Measurements from ENCODE around the gene FN1.

Gene FN1

DNA sequence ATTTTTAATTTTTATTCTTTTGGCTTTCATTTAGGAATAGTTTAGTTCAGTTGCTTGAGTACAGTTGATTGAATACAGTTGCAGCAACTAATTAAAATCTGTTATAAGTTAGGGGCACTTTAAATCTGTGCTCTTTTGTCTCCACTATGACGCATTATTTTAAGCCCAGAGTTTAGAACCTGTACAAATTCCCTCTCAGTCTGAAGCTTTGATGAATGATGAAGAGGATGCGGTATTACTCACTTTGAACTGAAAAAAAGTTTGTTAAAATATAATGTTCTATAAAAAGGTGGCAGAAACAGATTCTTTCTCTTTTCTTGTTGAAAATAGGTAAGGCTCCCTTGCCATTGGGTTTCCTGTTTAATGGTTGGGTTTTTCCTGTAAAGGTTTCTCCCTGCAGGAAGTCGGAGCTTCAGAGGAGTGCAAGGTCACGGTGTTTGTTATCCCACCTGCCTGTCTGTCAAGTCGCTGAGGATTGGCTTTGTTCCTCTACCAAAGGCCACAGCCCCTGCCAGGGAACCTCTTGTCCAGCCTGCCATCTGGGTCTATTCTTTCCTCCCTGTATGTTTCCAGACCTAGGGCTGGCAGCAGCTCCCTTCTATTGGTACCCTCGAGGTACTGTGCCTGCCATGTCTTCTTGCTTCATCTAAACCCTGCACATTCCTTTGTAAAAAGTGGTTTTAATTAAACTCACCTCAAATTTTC, 43.8 kb upstream of the FN1 start:
- Histone ChIP-seq H3K4me3 (ENCODE audit: insufficient read depth in 1 of 2, low read depth in 1 of 2, low read length in 2 of 2) (no peak overlapping the region), H3K9me3 (ENCODE audit: control insufficient read depth, low read length) (no peaks in the 10 kb centered on the region), H2AFZ (ENCODE audit: low read depth, low read length) (no peak overlapping the region), H2BK15ac (ENCODE audit: low read depth, poor library complexity, severe bottlenecking) (no peak overlapping the region), H2BK12ac (ENCODE audit: low read length in 2 of 2) (no peak overlapping the region), H3K4me1 (ENCODE audit: control insufficient read depth, insufficient read depth, low read depth, low read length) (peaks cover 1% of the 10 kb centered on the region), H3K36me3 (ENCODE audit: control insufficient read depth in 1 of 2, insufficient read depth in 2 of 2, low read depth in 1 of 2, low read length in 2 of 2) (no peaks in the 10 kb centered on the region), H4K8ac (ENCODE audit: low read length) (no peak overlapping the region), H3K79me1 (replicated peaks; ENCODE audit: low read length, poor library complexity, severe bottlenecking) (no peaks in the 10 kb centered on the region), H3K9ac (ENCODE audit: low read length) (no peak overlapping the region), H2AK5ac (ENCODE audit: low read length, severe bottlenecking) (no peak overlapping the region), H3K14ac (ENCODE audit: low read length in 2 of 2) (no peak overlapping the region), H3K23ac (ENCODE audit: low read length in 2 of 2) (peak overlapping the region in 1 of 2 experiments; percentile 50), H3K18ac (ENCODE audit: low read depth in 1 of 2, low read length in 2 of 2) (no peak overlapping the region), H3K4ac (ENCODE audit: low read depth in 1 of 2, low read length in 2 of 2) (no peak overlapping the region), H2BK120ac (ENCODE audit: low read depth, low read length) (no peak overlapping the region), H4K91ac (ENCODE audit: low read length) (no peak overlapping the region), H3K27ac (ENCODE audit: low read length, poor library complexity, severe bottlenecking) (no peak overlapping the region), H3K27me3 (ENCODE audit: control insufficient read depth in 1 of 2, insufficient read depth in 1 of 2, low read length in 2 of 2) (no peaks in the 10 kb centered on the region), H3K4me2 (ENCODE audit: low read length, poor library complexity, severe bottlenecking) (no peak overlapping the region), H2BK5ac (ENCODE audit: low read depth, low read length, poor library complexity, severe bottlenecking) (no peak overlapping the region)
- 73% methylated on average over 4 of the region's 6 CpGs for WGBS
- no peak for DNase-seq

DNA sequence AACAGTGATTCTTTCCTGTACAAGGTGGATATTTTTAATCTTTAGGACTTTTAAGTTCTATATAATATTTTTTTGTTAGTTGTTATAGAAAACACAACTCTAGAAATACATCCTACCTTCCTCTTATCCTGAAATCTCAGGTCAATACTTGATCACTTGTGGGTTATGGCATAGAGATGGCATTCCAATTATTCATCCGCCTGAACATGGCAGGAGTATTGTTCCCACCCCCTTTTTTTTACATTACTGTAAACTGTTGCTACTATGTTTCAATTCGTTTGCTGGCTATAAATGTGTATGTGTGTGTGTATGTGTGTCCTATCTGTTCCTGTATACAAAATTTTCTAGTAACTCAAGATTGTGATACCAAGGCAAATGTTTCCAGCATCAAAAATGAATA, 43.3 kb upstream of the FN1 start:
- no peak overlapping the region for H2BK120ac ChIP-seq (ENCODE audit: low read depth, low read length)
- H3K79me1 ChIP-seq (replicated peaks; ENCODE audit: low read length, poor library complexity, severe bottlenecking), result no peaks in the 10 kb centered on the region
- H3K36me3 ChIP-seq (ENCODE audit: control insufficient read depth in 1 of 2, insufficient read depth in 2 of 2, low read depth in 1 of 2, low read length in 2 of 2), result no peaks in the 10 kb centered on the region
- no peak overlapping the region for H3K4me3 ChIP-seq (ENCODE audit: insufficient read depth in 1 of 2, low read depth in 1 of 2, low read length in 2 of 2)
- no peak overlapping the region for H2AFZ ChIP-seq (ENCODE audit: low read depth, low read length)
- no peak overlapping the region for H2BK5ac ChIP-seq (ENCODE audit: low read depth, low read length, poor library complexity, severe bottlenecking)
- H3K9me3 ChIP-seq (ENCODE audit: control insufficient read depth, low read length), result no peaks in the 10 kb centered on the region
- H4K8ac ChIP-seq (ENCODE audit: low read length), result no peak overlapping the region
- no peak overlapping the region for H2BK12ac ChIP-seq (ENCODE audit: low read length in 2 of 2)
- no peak overlapping the region for H3K27ac ChIP-seq (ENCODE audit: low read length, poor library complexity, severe bottlenecking)
- 100% methylated on average over 1 of the region's 2 CpGs for WGBS
- no peak overlapping the region for H4K91ac ChIP-seq (ENCODE audit: low read length)
- H3K4ac ChIP-seq (ENCODE audit: low read depth in 1 of 2, low read length in 2 of 2), result no peak overlapping the region
- H3K23ac ChIP-seq (ENCODE audit: low read length in 2 of 2), result no peak overlapping the region
- DNase-seq, result no peak
- H3K9ac ChIP-seq (ENCODE audit: low read length), result no peak overlapping the region
- H2BK15ac ChIP-seq (ENCODE audit: low read depth, poor library complexity, severe bottlenecking), result no peak overlapping the region
- no peak overlapping the region for H3K18ac ChIP-seq (ENCODE audit: low read depth in 1 of 2, low read length in 2 of 2)
- no peak overlapping the region for H3K4me2 ChIP-seq (ENCODE audit: low read length, poor library complexity, severe bottlenecking)
- no peak overlapping the region for H2AK5ac ChIP-seq (ENCODE audit: low read length, severe bottlenecking)
- H3K27me3 ChIP-seq (ENCODE audit: control insufficient read depth in 1 of 2, insufficient read depth in 1 of 2, low read length in 2 of 2), result no peaks in the 10 kb centered on the region
- no peak overlapping the region for H3K14ac ChIP-seq (ENCODE audit: low read length in 2 of 2)
- peaks cover 1% of the 10 kb centered on the region for H3K4me1 ChIP-seq (ENCODE audit: control insufficient read depth, insufficient read depth, low read depth, low read length)

DNA sequence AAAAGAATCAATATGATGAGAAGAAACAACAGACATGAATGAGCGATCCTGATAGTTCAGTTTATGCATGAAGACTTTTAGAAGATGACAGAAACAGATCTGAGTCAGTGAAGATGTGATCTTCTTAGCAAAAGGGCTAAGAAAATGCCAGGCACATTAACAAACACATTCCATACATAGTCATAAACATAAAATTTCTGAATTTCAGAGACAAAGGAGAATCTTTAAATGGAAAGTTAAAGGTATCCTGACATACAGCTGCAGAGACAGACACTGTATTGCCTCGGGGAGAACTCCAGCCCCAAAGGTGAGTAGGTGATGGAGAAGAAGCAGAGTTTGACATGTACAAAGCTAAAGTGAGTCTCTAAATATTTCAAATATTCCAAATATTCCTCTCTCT, 40.6 kb upstream of the FN1 start:
- H3K18ac ChIP-seq (ENCODE audit: low read depth in 1 of 2, low read length in 2 of 2), result no peak overlapping the region
- no peaks in the 10 kb centered on the region for H3K27me3 ChIP-seq (ENCODE audit: control insufficient read depth in 1 of 2, insufficient read depth in 1 of 2, low read length in 2 of 2)
- no peak overlapping the region for H3K14ac ChIP-seq (ENCODE audit: low read length in 2 of 2)
- no peak overlapping the region for H3K23ac ChIP-seq (ENCODE audit: low read length in 2 of 2)
- no peaks in the 10 kb centered on the region for H3K36me3 ChIP-seq (ENCODE audit: control insufficient read depth in 1 of 2, insufficient read depth in 2 of 2, low read depth in 1 of 2, low read length in 2 of 2)
- H3K4me1 ChIP-seq (ENCODE audit: control insufficient read depth, insufficient read depth, low read depth, low read length), result peaks cover 1% of the 10 kb centered on the region
- no peak overlapping the region for H3K4ac ChIP-seq (ENCODE audit: low read depth in 1 of 2, low read length in 2 of 2)
- no peak overlapping the region for H2AK5ac ChIP-seq (ENCODE audit: low read length, severe bottlenecking)
- no peak overlapping the region for H4K8ac ChIP-seq (ENCODE audit: low read length)
- no peak overlapping the region for H3K4me2 ChIP-seq (ENCODE audit: low read length, poor library complexity, severe bottlenecking)
- 67% methylated on average over 1 of the region's 2 CpGs for WGBS
- H3K9ac ChIP-seq (ENCODE audit: low read length), result no peak overlapping the region
- H3K9me3 ChIP-seq (ENCODE audit: control insufficient read depth, low read length), result no peaks in the 10 kb centered on the region
- H2BK15ac ChIP-seq (ENCODE audit: low read depth, poor library complexity, severe bottlenecking), result no peak overlapping the region
- no peak overlapping the region for H2BK12ac ChIP-seq (ENCODE audit: low read length in 2 of 2)
- H3K27ac ChIP-seq (ENCODE audit: low read length, poor library complexity, severe bottlenecking), result peak overlapping the region; percentile 59
- no peak overlapping the region for H4K91ac ChIP-seq (ENCODE audit: low read length)
- no peak overlapping the region for H2BK120ac ChIP-seq (ENCODE audit: low read depth, low read length)
- DNase-seq, result no peak
- H3K79me1 ChIP-seq (replicated peaks; ENCODE audit: low read length, poor library complexity, severe bottlenecking), result no peaks in the 10 kb centered on the region
- no peak overlapping the region for H3K4me3 ChIP-seq (ENCODE audit: insufficient read depth in 1 of 2, low read depth in 1 of 2, low read length in 2 of 2)
- no peak overlapping the region for H2BK5ac ChIP-seq (ENCODE audit: low read depth, low read length, poor library complexity, severe bottlenecking)
- no peak overlapping the region for H2AFZ ChIP-seq (ENCODE audit: low read depth, low read length)

DNA sequence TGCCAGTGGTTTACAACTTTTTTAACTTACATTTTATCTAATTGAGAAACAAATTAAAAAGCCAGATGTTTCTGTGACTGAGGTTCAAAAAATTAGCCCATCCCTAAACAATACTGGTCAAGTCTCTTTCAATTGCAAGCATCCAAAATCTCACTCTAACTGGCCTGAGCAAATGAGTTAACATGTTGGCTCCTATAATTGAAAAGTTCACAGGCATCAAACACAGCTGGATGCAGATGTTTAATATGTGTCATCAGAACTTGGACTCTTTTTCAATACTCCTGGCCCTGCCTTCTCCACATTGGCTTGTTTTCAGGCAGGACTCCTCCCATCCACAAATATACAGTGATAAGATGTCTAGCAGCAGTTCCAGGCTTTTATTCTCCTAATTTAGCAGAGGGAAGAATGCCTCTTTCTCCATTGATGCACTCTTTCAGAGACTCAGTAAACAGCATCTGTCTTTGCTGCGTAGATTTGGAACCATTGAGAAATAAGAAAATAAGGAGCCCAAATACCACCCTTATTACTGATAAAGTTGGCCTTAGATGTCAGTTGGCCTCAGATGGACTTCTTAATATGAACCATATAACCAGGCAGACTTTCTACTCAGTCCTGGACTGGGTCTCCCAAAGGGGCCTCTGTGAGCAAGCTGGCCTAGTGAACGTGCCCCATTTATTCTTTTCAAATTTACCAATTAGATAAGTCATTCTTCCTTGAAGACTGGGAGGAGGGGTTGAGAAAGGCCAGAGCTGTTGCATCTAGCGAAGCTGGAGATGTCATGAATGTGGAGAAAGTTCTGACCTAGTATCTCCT, 30.4 kb upstream of the FN1 start:
- H3K36me3 ChIP-seq (ENCODE audit: control insufficient read depth in 1 of 2, insufficient read depth in 2 of 2, low read depth in 1 of 2, low read length in 2 of 2), result no peaks in the 10 kb centered on the region
- no peak overlapping the region for H4K8ac ChIP-seq (ENCODE audit: low read length)
- H4K91ac ChIP-seq (ENCODE audit: low read length), result no peak overlapping the region
- H2AFZ ChIP-seq (ENCODE audit: low read depth, low read length), result no peak overlapping the region
- no peak overlapping the region for H2BK15ac ChIP-seq (ENCODE audit: low read depth, poor library complexity, severe bottlenecking)
- no peak overlapping the region for H3K18ac ChIP-seq (ENCODE audit: low read depth in 1 of 2, low read length in 2 of 2)
- no peak overlapping the region for H3K14ac ChIP-seq (ENCODE audit: low read length in 2 of 2)
- H2BK120ac ChIP-seq (ENCODE audit: low read depth, low read length), result no peak overlapping the region
- H3K27me3 ChIP-seq (ENCODE audit: control insufficient read depth in 1 of 2, insufficient read depth in 1 of 2, low read length in 2 of 2), result no peaks in the 10 kb centered on the region
- H3K4me2 ChIP-seq (ENCODE audit: low read length, poor library complexity, severe bottlenecking), result no peak overlapping the region
- peak overlapping the region in 1 of 2 experiments; percentile 5 for H3K4me3 ChIP-seq (ENCODE audit: insufficient read depth in 1 of 2, low read depth in 1 of 2, low read length in 2 of 2)
- no peak overlapping the region for H3K23ac ChIP-seq (ENCODE audit: low read length in 2 of 2)
- no peak overlapping the region for H3K4ac ChIP-seq (ENCODE audit: low read depth in 1 of 2, low read length in 2 of 2)
- H3K4me1 ChIP-seq (ENCODE audit: control insufficient read depth, insufficient read depth, low read depth, low read length), result peaks cover 2% of the 10 kb centered on the region
- no peak overlapping the region for H2BK5ac ChIP-seq (ENCODE audit: low read depth, low read length, poor library complexity, severe bottlenecking)
- no peak overlapping the region for H2BK12ac ChIP-seq (ENCODE audit: low read length in 2 of 2)
- H3K9ac ChIP-seq (ENCODE audit: low read length), result peak overlapping the region; percentile 25
- no peaks in the 10 kb centered on the region for H3K9me3 ChIP-seq (ENCODE audit: control insufficient read depth, low read length)
- no peak overlapping the region for H3K27ac ChIP-seq (ENCODE audit: low read length, poor library complexity, severe bottlenecking)
- no peak for DNase-seq
- H3K79me1 ChIP-seq (replicated peaks; ENCODE audit: low read length, poor library complexity, severe bottlenecking), result no peaks in the 10 kb centered on the region
- H2AK5ac ChIP-seq (ENCODE audit: low read length, severe bottlenecking), result no peak overlapping the region
- 89% methylated on average over 1 of the region's 3 CpGs for WGBS
